ENCODE results near the gene BCLAF3. TPM values are rescaled to one million over a fixed set of nuclear protein-coding genes. Genes with fewer than 3 reads are reported as not detected.

BCLAF3 gene
- polyA plus RNA-seq, 1 experiment: 0.63 TPM

DNA sequence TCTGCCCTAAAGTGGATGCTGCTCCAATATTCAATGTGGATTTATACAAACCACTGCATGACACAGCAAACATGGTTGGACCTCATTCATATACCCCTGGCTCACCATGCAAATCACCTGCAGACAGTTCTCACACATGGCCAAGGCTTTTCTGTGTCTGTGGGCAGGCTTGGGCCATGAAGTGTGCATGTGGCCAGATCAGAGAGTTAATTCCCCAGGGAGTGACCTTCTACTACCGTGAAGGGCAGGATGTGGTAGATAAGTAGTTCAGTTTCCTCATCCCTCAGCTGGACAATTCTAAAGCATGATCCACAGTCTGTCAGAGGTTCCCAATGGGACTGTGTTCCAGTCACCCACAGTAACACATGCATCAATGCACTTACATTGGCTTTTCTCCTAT, 24.6 kb upstream of the BCLAF3 start:
- CTCF ChIA-PET: no interaction called here
- POLR2A ChIA-PET: no interaction called here
- H3K4me3 ChIP-seq (ENCODE audit: low read depth, low read length): no peak overlapping the region
- H3K36me3 ChIP-seq (ENCODE audit: control insufficient read depth, insufficient read depth, low read length): no peaks in the 10 kb centered on the region
- H3K27me3 ChIP-seq (ENCODE audit: control insufficient read depth, insufficient read depth, low read length): no peaks in the 10 kb centered on the region
- DNase-seq (ENCODE audit: low read depth): no peak
- TF ChIP-seq, protein P1, sequence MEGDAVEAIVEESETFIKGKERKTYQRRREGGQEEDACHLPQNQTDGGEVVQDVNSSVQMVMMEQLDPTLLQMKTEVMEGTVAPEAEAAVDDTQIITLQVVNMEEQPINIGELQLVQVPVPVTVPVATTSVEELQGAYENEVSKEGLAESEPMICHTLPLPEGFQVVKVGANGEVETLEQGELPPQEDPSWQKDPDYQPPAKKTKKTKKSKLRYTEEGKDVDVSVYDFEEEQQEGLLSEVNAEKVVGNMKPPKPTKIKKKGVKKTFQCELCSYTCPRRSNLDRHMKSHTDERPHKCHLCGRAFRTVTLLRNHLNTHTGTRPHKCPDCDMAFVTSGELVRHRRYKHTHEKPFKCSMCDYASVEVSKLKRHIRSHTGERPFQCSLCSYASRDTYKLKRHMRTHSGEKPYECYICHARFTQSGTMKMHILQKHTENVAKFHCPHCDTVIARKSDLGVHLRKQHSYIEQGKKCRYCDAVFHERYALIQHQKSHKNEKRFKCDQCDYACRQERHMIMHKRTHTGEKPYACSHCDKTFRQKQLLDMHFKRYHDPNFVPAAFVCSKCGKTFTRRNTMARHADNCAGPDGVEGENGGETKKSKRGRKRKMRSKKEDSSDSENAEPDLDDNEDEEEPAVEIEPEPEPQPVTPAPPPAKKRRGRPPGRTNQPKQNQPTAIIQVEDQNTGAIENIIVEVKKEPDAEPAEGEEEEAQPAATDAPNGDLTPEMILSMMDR (IDR thresholded peaks at IDR 0.05; ENCODE audit: insufficient read depth, low read depth, low read length): no peak

DNA sequence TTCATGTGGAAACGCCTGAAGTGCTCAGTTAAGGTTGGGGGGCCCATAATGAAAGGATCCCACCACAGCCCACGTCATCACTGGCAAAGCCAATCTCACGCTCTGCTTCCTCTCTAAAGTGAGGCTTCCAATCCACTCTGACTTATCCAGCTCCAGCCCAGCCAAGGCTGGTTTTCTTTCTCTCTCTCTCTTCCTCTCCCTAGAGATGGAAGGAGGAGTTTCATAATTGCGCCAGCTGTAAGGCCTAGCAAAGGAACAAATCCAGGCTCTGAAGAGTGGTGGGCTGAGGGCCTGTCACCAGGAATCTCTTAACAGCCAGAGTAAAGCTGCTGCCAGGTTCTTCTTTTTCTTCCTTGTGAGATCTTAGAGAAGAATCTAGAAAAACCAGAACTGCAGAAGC, 20.7 kb upstream of the BCLAF3 start:
- Histone ChIP-seq H3K4me3 (ENCODE audit: low read depth, low read length) (no peak overlapping the region), H3K36me3 (ENCODE audit: control insufficient read depth, insufficient read depth, low read length) (no peaks in the 10 kb centered on the region), H3K27me3 (ENCODE audit: control insufficient read depth, insufficient read depth, low read length) (no peaks in the 10 kb centered on the region)
- DNase-seq (ENCODE audit: low read depth): no peak
- ChIA-PET CTCF (no interaction called here), POLR2A (no interaction called here)
- TF ChIP-seq, protein P1 (IDR thresholded peaks at IDR 0.05; ENCODE audit: insufficient read depth, low read depth, low read length): no peak

DNA sequence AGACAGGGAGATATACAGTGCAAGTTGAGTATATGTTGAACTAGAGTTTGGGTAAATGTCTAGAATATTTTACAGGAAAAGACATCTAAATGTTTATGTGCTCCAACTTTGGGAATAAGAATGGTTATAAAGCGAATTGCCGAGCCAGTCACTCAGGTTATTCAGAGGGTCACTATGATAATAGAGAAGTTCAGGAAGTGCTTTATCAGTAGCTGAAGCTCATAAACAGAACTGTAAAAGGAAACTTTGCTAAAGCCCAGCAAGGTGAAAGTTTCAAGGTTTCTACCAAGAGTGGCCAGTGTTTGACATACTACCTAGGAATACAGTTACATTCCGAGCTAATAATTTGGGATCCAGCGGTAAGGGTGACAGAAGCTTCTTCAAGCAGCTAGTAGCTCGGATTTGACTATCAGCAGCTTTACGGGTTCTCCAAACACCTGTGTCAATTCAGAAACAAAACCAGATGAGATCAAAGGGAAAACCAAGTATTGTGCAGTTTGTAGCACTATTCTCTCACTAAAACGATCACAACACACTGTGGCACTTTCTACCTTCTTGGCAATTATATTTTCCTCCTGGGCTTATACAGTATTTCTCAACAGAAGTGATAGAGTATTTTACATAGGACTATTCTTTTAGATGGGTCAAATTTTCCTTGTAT, 17.2 kb upstream of the BCLAF3 start:
- H3K36me3 ChIP-seq (ENCODE audit: control insufficient read depth, insufficient read depth, low read length): no peaks in the 10 kb centered on the region
- POLR2A ChIA-PET: no interaction called here
- CTCF ChIA-PET: interaction anchor here (1.1 kb wide), 1 partner anchor 90 kb away, joined by 3 read pairs; no protein-coding TSS in a partner anchor
- TF ChIP-seq, protein P1 (IDR thresholded peaks at IDR 0.05; ENCODE audit: insufficient read depth, low read depth, low read length): no peak
- no peak overlapping the region for H3K4me3 ChIP-seq (ENCODE audit: low read depth, low read length)
- H3K27me3 ChIP-seq (ENCODE audit: control insufficient read depth, insufficient read depth, low read length): no peaks in the 10 kb centered on the region
- no peak for DNase-seq (ENCODE audit: low read depth)

DNA sequence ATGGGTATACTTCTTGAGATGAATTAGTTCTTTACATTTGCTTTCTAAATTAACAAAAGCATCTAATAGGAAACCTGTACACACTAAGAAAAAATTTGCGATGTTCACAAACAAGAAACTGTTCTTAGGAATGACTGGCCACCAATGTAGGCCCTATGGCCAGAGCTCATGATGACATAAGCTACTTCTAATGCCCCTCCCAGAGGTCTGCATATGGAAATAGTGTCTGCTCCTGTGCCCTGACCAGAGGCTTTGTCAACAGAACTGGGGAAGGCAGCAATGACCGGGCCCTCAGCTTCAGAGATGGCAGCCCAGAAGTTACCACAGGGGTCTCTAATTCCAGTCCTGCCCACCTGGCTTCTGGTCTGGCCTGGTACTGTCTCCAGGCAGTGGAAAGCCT, 15.0 kb upstream of the BCLAF3 start:
- H3K36me3 ChIP-seq (ENCODE audit: control insufficient read depth, insufficient read depth, low read length): no peaks in the 10 kb centered on the region
- H3K27me3 ChIP-seq (ENCODE audit: control insufficient read depth, insufficient read depth, low read length): no peaks in the 10 kb centered on the region
- H3K4me3 ChIP-seq (ENCODE audit: low read depth, low read length): no peak overlapping the region
- ChIA-PET CTCF (no interaction called here), POLR2A (no interaction called here)
- DNase-seq (ENCODE audit: low read depth): no peak
- TF ChIP-seq, protein P1 (IDR thresholded peaks at IDR 0.05; ENCODE audit: insufficient read depth, low read depth, low read length): no peak

DNA sequence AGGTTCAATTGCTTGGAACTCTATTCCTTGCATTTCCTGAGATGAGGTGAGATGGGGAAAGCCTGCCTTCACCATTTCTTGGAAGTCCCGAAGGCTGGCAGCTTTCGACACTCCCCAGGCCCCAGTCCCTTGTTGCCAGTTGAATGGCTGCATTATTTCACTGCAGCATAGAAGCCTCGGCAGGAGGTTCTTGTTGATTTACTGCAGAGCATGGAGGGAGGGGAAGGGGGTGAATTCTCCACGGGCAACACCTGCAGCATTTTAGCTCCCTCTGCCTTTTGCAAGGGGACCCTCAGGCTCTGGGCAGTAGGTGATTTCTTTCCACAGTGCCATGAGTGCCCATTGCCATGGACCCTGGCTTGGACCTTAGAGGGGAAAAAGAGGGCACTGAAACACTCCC, 10.7 kb upstream of the BCLAF3 start:
- H3K27me3 ChIP-seq (ENCODE audit: control insufficient read depth, insufficient read depth, low read length): no peaks in the 10 kb centered on the region
- TF ChIP-seq, protein P1 (IDR thresholded peaks at IDR 0.05; ENCODE audit: insufficient read depth, low read depth, low read length): no peak
- ChIA-PET CTCF (no interaction called here), POLR2A (no interaction called here)
- H3K4me3 ChIP-seq (ENCODE audit: low read depth, low read length): no peak overlapping the region
- H3K36me3 ChIP-seq (ENCODE audit: control insufficient read depth, insufficient read depth, low read length): no peaks in the 10 kb centered on the region
- no peak for DNase-seq (ENCODE audit: low read depth)

Data from BJ (cell line).